ENCODE measurements around the gene SERPINI1. TPM values are rescaled to one million over a fixed set of nuclear protein-coding genes. Genes with fewer than 3 reads are reported as not detected.

The SERPINI1 gene, protein sequence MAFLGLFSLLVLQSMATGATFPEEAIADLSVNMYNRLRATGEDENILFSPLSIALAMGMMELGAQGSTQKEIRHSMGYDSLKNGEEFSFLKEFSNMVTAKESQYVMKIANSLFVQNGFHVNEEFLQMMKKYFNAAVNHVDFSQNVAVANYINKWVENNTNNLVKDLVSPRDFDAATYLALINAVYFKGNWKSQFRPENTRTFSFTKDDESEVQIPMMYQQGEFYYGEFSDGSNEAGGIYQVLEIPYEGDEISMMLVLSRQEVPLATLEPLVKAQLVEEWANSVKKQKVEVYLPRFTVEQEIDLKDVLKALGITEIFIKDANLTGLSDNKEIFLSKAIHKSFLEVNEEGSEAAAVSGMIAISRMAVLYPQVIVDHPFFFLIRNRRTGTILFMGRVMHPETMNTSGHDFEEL
- 1.9 and 2.4 TPM in 2 replicates for total RNA-seq

- H3K27me3 ChIP-seq (ENCODE audit: control insufficient read depth, insufficient read depth, low read length) = no peaks in the 10 kb centered on the region
- TF ChIP-seq, protein P1, sequence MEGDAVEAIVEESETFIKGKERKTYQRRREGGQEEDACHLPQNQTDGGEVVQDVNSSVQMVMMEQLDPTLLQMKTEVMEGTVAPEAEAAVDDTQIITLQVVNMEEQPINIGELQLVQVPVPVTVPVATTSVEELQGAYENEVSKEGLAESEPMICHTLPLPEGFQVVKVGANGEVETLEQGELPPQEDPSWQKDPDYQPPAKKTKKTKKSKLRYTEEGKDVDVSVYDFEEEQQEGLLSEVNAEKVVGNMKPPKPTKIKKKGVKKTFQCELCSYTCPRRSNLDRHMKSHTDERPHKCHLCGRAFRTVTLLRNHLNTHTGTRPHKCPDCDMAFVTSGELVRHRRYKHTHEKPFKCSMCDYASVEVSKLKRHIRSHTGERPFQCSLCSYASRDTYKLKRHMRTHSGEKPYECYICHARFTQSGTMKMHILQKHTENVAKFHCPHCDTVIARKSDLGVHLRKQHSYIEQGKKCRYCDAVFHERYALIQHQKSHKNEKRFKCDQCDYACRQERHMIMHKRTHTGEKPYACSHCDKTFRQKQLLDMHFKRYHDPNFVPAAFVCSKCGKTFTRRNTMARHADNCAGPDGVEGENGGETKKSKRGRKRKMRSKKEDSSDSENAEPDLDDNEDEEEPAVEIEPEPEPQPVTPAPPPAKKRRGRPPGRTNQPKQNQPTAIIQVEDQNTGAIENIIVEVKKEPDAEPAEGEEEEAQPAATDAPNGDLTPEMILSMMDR (IDR thresholded peaks at IDR 0.05; ENCODE audit: insufficient read depth, low read length, poor library complexity, severe bottlenecking) = no peak
- DNase-seq (ENCODE audit: low read depth) = peak; percentile 87
- H3K4me3 ChIP-seq (ENCODE audit: low read depth, low read length) = peak within 1 kb of the TSS; percentile 61
- H3K36me3 ChIP-seq (ENCODE audit: control insufficient read depth, insufficient read depth, low read length) = no peaks in the 10 kb centered on the region
These were observed at the start of gene SERPINI1 for GRCh38 chr3:167735233-167736138. SERPINI1 (plus strand) TSS chr3:167735721; CDS start chr3:167789129, 53,408 bp downstream.

GRCh38 chr3:167691366-167691765 lies 44.2 kb upstream of the SERPINI1 start:
- no peaks in the 10 kb centered on the region for H3K27me3 ChIP-seq (ENCODE audit: control insufficient read depth, insufficient read depth, low read length)
- DNase-seq (ENCODE audit: low read depth) = no peak
- H3K4me3 ChIP-seq (ENCODE audit: low read depth, low read length) = no peak overlapping the region
- TF ChIP-seq, protein P1 (IDR thresholded peaks at IDR 0.05; ENCODE audit: insufficient read depth, low read length, poor library complexity, severe bottlenecking) = no peak
- no peaks in the 10 kb centered on the region for H3K36me3 ChIP-seq (ENCODE audit: control insufficient read depth, insufficient read depth, low read length)

GRCh38 chr3:167694121-167694520 lies 41.4 kb upstream of the SERPINI1 start:
- DNase-seq (ENCODE audit: low read depth) = no peak
- no peaks in the 10 kb centered on the region for H3K27me3 ChIP-seq (ENCODE audit: control insufficient read depth, insufficient read depth, low read length)
- H3K4me3 ChIP-seq (ENCODE audit: low read depth, low read length) = no peak overlapping the region
- TF ChIP-seq, protein P1 (IDR thresholded peaks at IDR 0.05; ENCODE audit: insufficient read depth, low read length, poor library complexity, severe bottlenecking) = no peak
- H3K36me3 ChIP-seq (ENCODE audit: control insufficient read depth, insufficient read depth, low read length) = no peaks in the 10 kb centered on the region

DNA sequence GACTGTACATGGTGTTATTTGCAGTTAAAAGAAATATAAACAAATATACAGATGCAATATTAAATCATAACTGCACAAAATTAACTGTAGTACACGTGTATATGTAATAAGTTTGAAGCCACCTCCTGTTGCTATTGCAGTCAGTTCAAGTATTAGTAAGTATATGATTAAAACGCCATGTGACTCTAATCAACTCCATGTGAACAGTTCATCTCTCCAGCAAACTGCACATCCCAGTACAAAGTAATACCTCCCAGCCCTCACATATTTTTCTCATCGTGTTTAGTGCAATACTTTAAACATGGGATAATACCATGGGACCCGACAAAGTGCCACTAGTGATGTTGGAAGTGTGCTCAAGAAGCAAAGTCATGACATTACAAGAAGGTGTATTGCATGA lies 35.5 kb upstream of the SERPINI1 start:
- DNase-seq (ENCODE audit: low read depth) = no peak
- Histone ChIP-seq H3K36me3 (ENCODE audit: control insufficient read depth, insufficient read depth, low read length) (no peaks in the 10 kb centered on the region), H3K27me3 (ENCODE audit: control insufficient read depth, insufficient read depth, low read length) (no peaks in the 10 kb centered on the region), H3K4me3 (ENCODE audit: low read depth, low read length) (no peak overlapping the region)
- TF ChIP-seq, protein P1 (IDR thresholded peaks at IDR 0.05; ENCODE audit: insufficient read depth, low read length, poor library complexity, severe bottlenecking) = no peak

DNA sequence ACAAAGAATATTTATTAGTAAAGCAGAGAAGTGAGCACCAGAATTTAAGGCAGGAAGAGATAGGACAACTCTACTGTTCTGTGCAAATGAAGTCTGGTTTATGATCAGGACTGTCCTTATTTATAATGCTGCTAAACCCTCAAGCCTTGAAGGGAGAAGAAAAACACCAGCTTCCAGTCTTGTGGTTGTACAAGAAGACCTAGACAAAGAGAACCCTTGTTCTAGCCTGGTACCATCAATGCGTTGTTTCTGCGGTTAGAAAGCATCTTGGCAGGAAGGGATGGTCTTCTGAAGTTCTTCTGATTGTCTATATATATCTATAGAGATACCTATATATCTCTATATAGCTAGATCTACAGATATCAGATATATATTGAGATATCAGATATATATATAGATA lies 34.6 kb upstream of the SERPINI1 start:
- Histone ChIP-seq H3K4me3 (ENCODE audit: low read depth, low read length) (no peak overlapping the region), H3K36me3 (ENCODE audit: control insufficient read depth, insufficient read depth, low read length) (no peaks in the 10 kb centered on the region), H3K27me3 (ENCODE audit: control insufficient read depth, insufficient read depth, low read length) (no peaks in the 10 kb centered on the region)
- DNase-seq (ENCODE audit: low read depth) = no peak
- TF ChIP-seq, protein P1 (IDR thresholded peaks at IDR 0.05; ENCODE audit: insufficient read depth, low read length, poor library complexity, severe bottlenecking) = no peak

Measured in kidney epithelial cell (primary cell).